GM18870 (cell line): ENCODE measurements around the gene HAO1.
"Not testable (repeated sequence)": the region's sequence is repeated elsewhere in the genome, so short reads cannot be mapped to it uniquely, and the experiment has no call there.

Experiments
- ATAC-seq: cut with Tn5 transposase; IDR thresholded peaks from one replicate; pipeline ENCODE4 v1.9.1; 2021; ENCODE audit warnings: moderate library complexity; ENCODE audit not compliant: unreplicated experiment

HAO1 gene

GRCh38 chr20:7858734-7859250, 81.5 kb downstream of the HAO1 start:
- no peak for ATAC-seq

GRCh38 chr20:7856756-7857155, 83.5 kb downstream of the HAO1 start:
- no peak for ATAC-seq

GRCh38 chr20:7855545-7855944, 84.7 kb downstream of the HAO1 start:
- ATAC-seq = no peak

- ATAC-seq = no peak
Measured at GRCh38 chr20:7853493-7853892, 86.8 kb downstream of the HAO1 start.

GRCh38 chr20:7850775-7851490, 89.3 kb downstream of the HAO1 start:
- ATAC-seq = no peak

- ATAC-seq = no peak
Measured at GRCh38 chr20:7849675-7850074, 90.6 kb downstream of the HAO1 start.

GRCh38 chr20:7848351-7848750, 91.9 kb downstream of the HAO1 start:
- peak; percentile 72 for ATAC-seq

- ATAC-seq = no peak
Measured at GRCh38 chr20:7843613-7844012, 96.6 kb downstream of the HAO1 start.

GRCh38 chr20:7841971-7842310, 98.3 kb downstream of the HAO1 start:
- no peak for ATAC-seq

- no peak for ATAC-seq
Measured at GRCh38 chr20:7841291-7841970, 98.8 kb downstream of the HAO1 start.

GRCh38 chr20:7836076-7836475, 104.2 kb downstream of the HAO1 start:
- ATAC-seq = no peak

GRCh38 chr20:7834441-7834840, 105.8 kb downstream of the HAO1 start:
- not testable (repeated sequence) for ATAC-seq
